Omental fat pad (tissue), 4 donors: ENCODE data around the gene ATP2C1. TPM values are rescaled to one million over a fixed set of nuclear protein-coding genes. Genes with fewer than 3 reads are reported as not detected.
"Not testable (repeated sequence)": the region's sequence is repeated elsewhere in the genome, so short reads cannot be mapped to it uniquely, and the experiment has no call there.

ENCODE experiments used
- ATAC-seq: fragments of 150-250 bp; one replicate; pipeline ENCODE4 v1.9.1; 2016; ENCODE audit warnings: mild to moderate bottlenecking, moderate library complexity; ENCODE audit not compliant: low FRiP score
- DNase-seq: peaks from one replicate; pipeline ENCODE4 v3.0.0-alpha.2; 2019; ENCODE audit warnings: low spot score
- CTCF ChIP-seq, 3 donors: fragments of 450-650 bp; IDR thresholded peaks; one replicate each; pipeline ENCODE4 v1.5.1; 2016 to 2017; ENCODE audit warnings: antibody characterized with exemption in 3 of 3, mild to moderate bottlenecking in 3 of 3, moderate library complexity in 2 of 3
- total RNA-seq, 4 donors: library from RNA; depleted of rRNA; stranded (reverse); fragments of >200 nt; gene quantifications; one replicate each; pipeline ENCODE4 v1.1.0, GENCODE V29; 2016

Gene ATP2C1
- total RNA-seq, 4 donors from 2014 or later, result 53.2 to 63.5 (median 61.6) TPM

- ATAC-seq, result no peak
- TF ChIP-seq CTCF (IDR thresholded peaks at IDR 0.05), result no peak
- DNase-seq, result no peak
These were observed 135.0 kb downstream of the ATP2C1 start for GRCh38 chr3:131028844-131029243.

GRCh38 chr3:131031660-131032059 is 137.8 kb downstream of the ATP2C1 start:
- DNase-seq (no peak), ATAC-seq (no peak)
- TF ChIP-seq CTCF (IDR thresholded peaks at IDR 0.05), result no peak

GRCh38 chr3:131033480-131034080 is 139.7 kb downstream of the ATP2C1 start:
- DNase-seq (no peak), ATAC-seq (no peak)
- TF ChIP-seq CTCF (IDR thresholded peaks at IDR 0.05), result no peak

GRCh38 chr3:131036200-131036816 is 142.4 kb downstream of the ATP2C1 start:
- ATAC-seq, result peak; percentile 97
- no peak for DNase-seq
- TF ChIP-seq CTCF (IDR thresholded peaks at IDR 0.05), result no peak

- ATAC-seq (no peak), DNase-seq (no peak)
- no peak for TF ChIP-seq CTCF (IDR thresholded peaks at IDR 0.05)
These were observed 143.1 kb downstream of the ATP2C1 start for GRCh38 chr3:131036986-131037385.

GRCh38 chr3:131038326-131038725 is 144.4 kb downstream of the ATP2C1 start:
- no peak for TF ChIP-seq CTCF (IDR thresholded peaks at IDR 0.05)
- no peak for ATAC-seq
- no peak for DNase-seq

GRCh38 chr3:131042271-131042985 is 148.5 kb downstream of the ATP2C1 start:
- ATAC-seq, DNase-seq: not testable (repeated sequence)
